ENCODE results near the gene FBXL15. TPM values are rescaled to one million over a fixed set of nuclear protein-coding genes. Genes with fewer than 3 reads are reported as not detected.

Gene FBXL15
- total and polyA plus RNA-seq, 2 donors (not counting 1 experiment from before 2014, with no cell fraction given): 15.5 to 20.7 TPM

DNA sequence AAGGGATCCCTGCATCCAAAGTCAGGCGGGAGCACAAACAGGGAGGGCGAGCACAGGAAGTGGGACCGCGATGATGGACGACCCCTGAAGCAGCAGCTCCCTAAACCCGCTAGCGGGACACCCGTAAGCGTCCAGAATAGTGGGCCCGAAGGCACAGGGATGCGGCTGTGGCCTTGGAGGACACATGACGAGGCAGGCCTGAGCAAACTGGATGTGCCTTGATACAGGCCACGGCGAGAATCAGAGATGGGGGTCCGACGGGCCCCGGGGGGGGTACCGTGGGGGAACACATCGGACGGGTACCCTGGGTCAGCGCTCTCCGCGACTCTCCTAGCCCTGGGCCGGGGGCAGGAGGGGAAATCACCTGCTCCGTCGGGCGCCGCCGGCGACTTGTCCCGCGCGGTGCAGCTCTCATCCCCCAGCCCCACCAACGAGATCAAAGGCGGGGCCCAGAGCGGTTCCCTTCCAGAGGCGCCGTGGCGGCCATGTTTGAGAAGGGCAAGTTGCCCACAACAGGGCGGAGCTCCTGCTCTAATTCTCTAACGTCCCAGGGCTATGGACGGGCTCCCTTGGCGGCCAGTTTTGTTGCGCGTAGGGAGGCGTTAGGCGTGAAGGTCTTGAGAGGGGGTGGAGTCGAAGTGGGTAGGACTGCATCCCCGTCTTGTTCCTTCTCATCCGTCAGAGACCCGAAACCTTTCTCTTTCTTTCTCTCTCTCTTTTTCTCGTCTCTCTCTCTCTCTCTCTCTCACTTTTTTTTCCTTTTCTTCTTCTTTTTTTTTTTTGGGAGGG lies 11.7 kb downstream of the FBXL15 start, which contains the start of gene CUEDC2:
TSS of gene CUEDC2 (minus strand) at position 413 of the 789 bp plus-strand sequence. CDS start 7,386 bp downstream, outside the sequence.
- Histone ChIP-seq H3K27ac (ENCODE audit: low read length in 2 of 2) (peak within 1 kb of the TSS; percentile 28 to 75), H3K4me2 (replicated peaks; ENCODE audit: low read depth, low read length, poor library complexity, severe bottlenecking) (peak within 1 kb of the TSS; percentile 90), H3K27me3 (replicated peaks in 1 of 4; ENCODE audit: control extremely low read depth in 1 of 4, control insufficient read depth in 3 of 4, insufficient read depth in 4 of 4, low read length in 3 of 4) (no peaks in the 10 kb centered on the region), H2AFZ (ENCODE audit: insufficient read depth, low read depth, low read length, poor library complexity, severe bottlenecking) (peak within 1 kb of the TSS; percentile 95), H3K4me3 (ENCODE audit: control extremely low read depth in 1 of 5, extremely low read depth in 1 of 5, insufficient read depth in 1 of 5, low read depth in 2 of 5, low read length in 4 of 5) (peak within 1 kb of the TSS; percentile 54 to 93 (median 90)), H3K79me2 (ENCODE audit: control insufficient read depth, insufficient read depth, low read length) (peaks cover 11% of the 10 kb centered on the region), H4K20me1 (ENCODE audit: control insufficient read depth, insufficient read depth, low read length, poor library complexity, severe bottlenecking) (no peaks in the 10 kb centered on the region), H3K36me3 (replicated peaks in 1 of 2; ENCODE audit: control extremely low read depth in 1 of 2, control insufficient read depth in 1 of 2, extremely low read depth in 1 of 2, insufficient read depth in 2 of 2, low read length in 1 of 2) (no peaks in the 10 kb centered on the region), H3K4me1 (ENCODE audit: control insufficient read depth in 2 of 2, insufficient read depth in 2 of 2, low read length in 2 of 2) (peaks cover 26 to 42% of the 10 kb centered on the region in 2 donors), H3K9ac (ENCODE audit: low read length) (peak within 1 kb of the TSS; percentile 88), H3K9me3 (ENCODE audit: control extremely low read depth in 1 of 3, control insufficient read depth in 2 of 3, insufficient read depth in 1 of 3, low read length in 2 of 3) (no peaks in the 10 kb centered on the region)
- ATAC-seq (ENCODE audit: low read depth): peak; percentile 98
- Mint-ChIP-seq H3K9me3 (ENCODE audit: insufficient read depth) (no peaks in the 10 kb centered on the region), H3K4me1 (peaks cover 37% of the 10 kb centered on the region), H3K4me3 (peak within 1 kb of the TSS; percentile 96), H3K27ac (peak within 1 kb of the TSS; percentile 91), H3K27me3 (no peaks in the 10 kb centered on the region)
- peak; percentile 96 for DNase-seq
- WGBS (ENCODE audit: insufficient coverage): under 1% methylated on average over 43 of the region's 52 CpGs
- TF ChIP-seq, protein P1, sequence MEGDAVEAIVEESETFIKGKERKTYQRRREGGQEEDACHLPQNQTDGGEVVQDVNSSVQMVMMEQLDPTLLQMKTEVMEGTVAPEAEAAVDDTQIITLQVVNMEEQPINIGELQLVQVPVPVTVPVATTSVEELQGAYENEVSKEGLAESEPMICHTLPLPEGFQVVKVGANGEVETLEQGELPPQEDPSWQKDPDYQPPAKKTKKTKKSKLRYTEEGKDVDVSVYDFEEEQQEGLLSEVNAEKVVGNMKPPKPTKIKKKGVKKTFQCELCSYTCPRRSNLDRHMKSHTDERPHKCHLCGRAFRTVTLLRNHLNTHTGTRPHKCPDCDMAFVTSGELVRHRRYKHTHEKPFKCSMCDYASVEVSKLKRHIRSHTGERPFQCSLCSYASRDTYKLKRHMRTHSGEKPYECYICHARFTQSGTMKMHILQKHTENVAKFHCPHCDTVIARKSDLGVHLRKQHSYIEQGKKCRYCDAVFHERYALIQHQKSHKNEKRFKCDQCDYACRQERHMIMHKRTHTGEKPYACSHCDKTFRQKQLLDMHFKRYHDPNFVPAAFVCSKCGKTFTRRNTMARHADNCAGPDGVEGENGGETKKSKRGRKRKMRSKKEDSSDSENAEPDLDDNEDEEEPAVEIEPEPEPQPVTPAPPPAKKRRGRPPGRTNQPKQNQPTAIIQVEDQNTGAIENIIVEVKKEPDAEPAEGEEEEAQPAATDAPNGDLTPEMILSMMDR (IDR thresholded peaks at IDR 0.05): no peak
- no peak for TF ChIP-seq EZH2 (IDR thresholded peaks at IDR 0.05; ENCODE audit: borderline replicate concordance, insufficient read depth, low read depth, low read length, poor library complexity, severe bottlenecking)
- intact Hi-C loops (cut with micrococcal nuclease): loop anchor here (1.0 kb wide), 5 partner anchors 11 to 187 kb away; partner anchors contain the start of genes ACTR1A and GBF1
- CTCF ChIA-PET: interaction anchor here (0.9 to 2.4 kb wide), 8 partner anchors 11 to 203 kb away, joined by 3 to 22 read pairs (median 10); partner anchors contain the start of genes C10orf95, FBXL15 and NFKB2
- POLR2A ChIA-PET: interaction anchor here (0.6 to 3.8 kb wide), 12 partner anchors 11 to 214 kb away, joined by 3 to 32 read pairs (median 6); partner anchors contain the start of genes ACTR1A, C10orf95, FBXL15 and NFKB2

All from B cell (primary cell).